Endothelial cell of umbilical vein (primary cell): ENCODE results near the gene MYBPC1. TPM values are rescaled to one million over a fixed set of nuclear protein-coding genes. Genes with fewer than 3 reads are reported as not detected.

Experiments
- BruUV-seq: library from RNA; stranded (reverse); fragments of 400-500 nt; replicated peaks from 2 replicates; lab custom pipeline; 2021; lab: Mats Ljungman, UMichigan
- CTCF ChIA-PET: fragments of 300-600, 350-600 bp; sonication (Branson Sonifier 250); formaldehyde crosslinking; loops from one replicate; lab custom pipeline; 2021; ENCODE audit warnings: antibody characterized with exemption, inconsistent platforms; lab: Charles Lee
- POLR2A ChIA-PET: fragments of 300-600, 350-600 bp; sonication (Branson Sonifier 250); formaldehyde crosslinking; loops from one replicate; lab custom pipeline; 2021; ENCODE audit warnings: antibody characterized with exemption, inconsistent platforms; lab: Charles Lee
- DNase-seq: peaks from one replicate; pipeline ENCODE4 v3.0.0-alpha.2; 2011; ENCODE audit warnings: low read depth, low spot score
- FAIRE-seq: peaks from 2 replicates; lab custom pipeline; 2011; peaks lifted over from hg19 to GRCh38; lab: Jason Lieb, UNC
- H2AFZ ChIP-seq: 2 replicates; pipeline ENCODE4 v1.6.0; 2012; ENCODE audit warnings: low read depth, low read length, control low read depth, inconsistent platforms
- H3K27ac ChIP-seq: 2 replicates; pipeline ENCODE4 v1.5.1; 2011; ENCODE audit warnings: low read depth, mild to moderate bottlenecking, control low read depth, low read length, moderate library complexity; ENCODE audit not compliant: insufficient read depth
- H3K27me3 ChIP-seq, 2 experiments: 2 replicates each; pipeline versions ENCODE4 v1.6.0 to v1.6.1; 2011; ENCODE audit warnings: low read length in 2 of 2, mixed read lengths in 1 of 2; ENCODE audit not compliant: control insufficient read depth in 2 of 2, insufficient read depth in 2 of 2
- H3K36me3 ChIP-seq, 2 experiments: 2 replicates in 1 of 2; 3 replicates in 1 of 2; pipeline ENCODE4 v1.5.1; 2011; ENCODE audit warnings: low read length in 2 of 2, mild to moderate bottlenecking in 1 of 2, moderate library complexity in 1 of 2; ENCODE audit not compliant: control insufficient read depth in 2 of 2, insufficient read depth in 2 of 2; ENCODE audit errors: extremely low read depth in 1 of 2
- H3K4me1 ChIP-seq: 3 replicates; pipeline ENCODE4 v1.5.1; 2011; ENCODE audit warnings: mild to moderate bottlenecking, low read length; ENCODE audit not compliant: control insufficient read depth, insufficient read depth; ENCODE audit errors: extremely low read depth
- H3K4me2 ChIP-seq: 2 replicates; pipeline ENCODE4 v1.6.1; 2011; ENCODE audit warnings: low read length, control low read depth, mixed read lengths; ENCODE audit not compliant: insufficient read depth
- H3K4me3 ChIP-seq, 3 experiments: fragments of 200-600 bp in 1 of 3; sonication (generic), shearing (Covaris generic) in 1 of 3; replicated peaks in 1 of 3; 2 replicates each; pipeline ENCODE4 v1.5.1; 2011 to 2016; ENCODE audit warnings: control low read depth in 3 of 3, low read length in 3 of 3, mild to moderate bottlenecking in 2 of 3, inconsistent platforms in 1 of 3, low read depth in 1 of 3, moderate library complexity in 1 of 3; ENCODE audit not compliant: insufficient read depth in 1 of 3
- H3K79me2 ChIP-seq: 2 replicates; pipeline ENCODE4 v1.6.0; 2012; ENCODE audit warnings: low read length, inconsistent platforms; ENCODE audit not compliant: control insufficient read depth, insufficient read depth
- H3K9ac ChIP-seq: replicated peaks from 2 replicates; pipeline ENCODE3; 2011; ENCODE audit warnings: low read length, control low read depth; ENCODE audit not compliant: insufficient read depth; ENCODE audit errors: extremely low read depth
- H3K9me1 ChIP-seq: replicated peaks from 3 replicates; pipeline ENCODE4 v1.6.0; 2011; ENCODE audit warnings: mild to moderate bottlenecking, low read length; ENCODE audit not compliant: control insufficient read depth, insufficient read depth; ENCODE audit errors: extremely low read depth
- H3K9me3 ChIP-seq: replicated peaks from 2 replicates; pipeline ENCODE4 v1.5.1; 2012; ENCODE audit warnings: low read length, inconsistent platforms; ENCODE audit not compliant: control insufficient read depth, insufficient read depth
- H4K20me1 ChIP-seq: replicated peaks from 2 replicates; pipeline ENCODE3; 2011; ENCODE audit warnings: mild to moderate bottlenecking, low read length; ENCODE audit not compliant: control insufficient read depth, insufficient read depth; ENCODE audit errors: extremely low read depth
- EZH2 ChIP-seq: IDR thresholded peaks from 2 replicates; pipeline ENCODE4 v1.6.1; 2012; ENCODE audit warnings: borderline replicate concordance, low read depth, mild to moderate bottlenecking, moderate library complexity, low read length, inconsistent platforms; ENCODE audit not compliant: severe bottlenecking
- FOS ChIP-seq: IDR thresholded peaks from 2 replicates; pipeline ENCODE4 v1.6.1; 2011; ENCODE audit warnings: mild to moderate bottlenecking, low read length, moderate library complexity, borderline replicate concordance; ENCODE audit not compliant: insufficient read depth
- GATA2 ChIP-seq: IDR thresholded peaks from 2 replicates; pipeline ENCODE4 v1.7.0; 2011; ENCODE audit warnings: low read depth, mild to moderate bottlenecking, moderate library complexity, mixed read lengths, low read length; ENCODE audit not compliant: insufficient read length, insufficient read depth
- JUN ChIP-seq: IDR thresholded peaks from 2 replicates; pipeline ENCODE4 v1.6.1; 2011; ENCODE audit warnings: borderline replicate concordance, low read depth; ENCODE audit not compliant: insufficient read length, insufficient read depth
- MAX ChIP-seq: IDR thresholded peaks from 2 replicates; pipeline ENCODE4 v1.6.1; 2011; ENCODE audit not compliant: insufficient read depth, insufficient read length
- MYC ChIP-seq: IDR thresholded peaks from one replicate; pipeline ENCODE4 v1.6.1; 2011; ENCODE audit warnings: mild to moderate bottlenecking, low read depth, low read length
- POLR2A ChIP-seq: IDR thresholded peaks from 2 replicates; pipeline ENCODE4 v1.6.1; 2012; ENCODE audit warnings: low read depth, mild to moderate bottlenecking, control low read depth, low read length
- POLR2AphosphoS5 ChIP-seq: IDR thresholded peaks from 2 replicates; pipeline ENCODE4 v1.6.1; 2012; ENCODE audit warnings: low read depth, mild to moderate bottlenecking, control low read depth, low read length, moderate library complexity; ENCODE audit not compliant: insufficient read depth
- dilution Hi-C: fragments of 300-500 bp; cut with MboI; formaldehyde crosslinking; loops from one replicate; pipeline ENCODE4 v1.15.0; 2019; ENCODE audit warnings: low sequenced_read_pairs; ENCODE audit not compliant: extremely low pct_ligation_motif_present
- intact Hi-C: fragments of 100-400 bp; cut with micrococcal nuclease; formaldehyde crosslinking; loops from one replicate; pipeline ENCODE4 v1.10.0; 2022
- polyA plus RNA-seq, 4 experiments: library from polyadenylated mRNA; depleted of rRNA in 3 of 4; stranded (reverse) in 3 of 4; unstranded in 1 of 4; fragments of >200 nt; gene quantifications; 2 replicates each; pipeline versions ENCODE4 v1.2.1 to v1.2.3, GENCODE V29; 2011 to 2012; ENCODE audit warnings: missing spikeins in 1 of 4
- total RNA-seq: library from RNA; stranded (reverse); gene quantifications from 2 replicates; pipeline ENCODE4 v1.2.3, GENCODE V29; 2021
- TF ChIP-seq, protein P1 (sequence below), 2 donors: IDR thresholded peaks; 1 replicate in 1 of 2; 2 replicates in 1 of 2; pipeline ENCODE4 v1.5.1; 2011; ENCODE audit warnings: low read length in 2 of 2, mild to moderate bottlenecking in 2 of 2, moderate library complexity in 2 of 2, control low read depth in 1 of 2, inconsistent platforms in 1 of 2, low read depth in 1 of 2; ENCODE audit not compliant: insufficient read depth in 1 of 2; ENCODE audit errors: extremely low read depth in 1 of 2

The MYBPC1 gene
- total and polyA plus RNA-seq, 2 donors (not counting 3 experiments of a cell fraction or from before 2014, with no cell fraction given), result not detected

GRCh38 chr12:101552277-101552676 lies 42.5 kb upstream of the MYBPC1 start:
- Histone ChIP-seq H3K79me2 (no peaks in the 10 kb centered on the region), H3K9me3 (no peaks in the 10 kb centered on the region), H4K20me1 (no peaks in the 10 kb centered on the region), H3K27me3 (no peaks in the 10 kb centered on the region), H3K9me1 (no peaks in the 10 kb centered on the region), H3K36me3 (no peaks in the 10 kb centered on the region), H3K27ac (no peak overlapping the region), H3K4me3 (no peak overlapping the region), H3K4me2 (no peak overlapping the region), H3K4me1 (no peaks in the 10 kb centered on the region), H2AFZ (no peak overlapping the region), H3K9ac (no peak overlapping the region)
- intact Hi-C loops, result no loop called here
- no peak for TF ChIP-seq POLR2A
- TF ChIP-seq, protein P1, sequence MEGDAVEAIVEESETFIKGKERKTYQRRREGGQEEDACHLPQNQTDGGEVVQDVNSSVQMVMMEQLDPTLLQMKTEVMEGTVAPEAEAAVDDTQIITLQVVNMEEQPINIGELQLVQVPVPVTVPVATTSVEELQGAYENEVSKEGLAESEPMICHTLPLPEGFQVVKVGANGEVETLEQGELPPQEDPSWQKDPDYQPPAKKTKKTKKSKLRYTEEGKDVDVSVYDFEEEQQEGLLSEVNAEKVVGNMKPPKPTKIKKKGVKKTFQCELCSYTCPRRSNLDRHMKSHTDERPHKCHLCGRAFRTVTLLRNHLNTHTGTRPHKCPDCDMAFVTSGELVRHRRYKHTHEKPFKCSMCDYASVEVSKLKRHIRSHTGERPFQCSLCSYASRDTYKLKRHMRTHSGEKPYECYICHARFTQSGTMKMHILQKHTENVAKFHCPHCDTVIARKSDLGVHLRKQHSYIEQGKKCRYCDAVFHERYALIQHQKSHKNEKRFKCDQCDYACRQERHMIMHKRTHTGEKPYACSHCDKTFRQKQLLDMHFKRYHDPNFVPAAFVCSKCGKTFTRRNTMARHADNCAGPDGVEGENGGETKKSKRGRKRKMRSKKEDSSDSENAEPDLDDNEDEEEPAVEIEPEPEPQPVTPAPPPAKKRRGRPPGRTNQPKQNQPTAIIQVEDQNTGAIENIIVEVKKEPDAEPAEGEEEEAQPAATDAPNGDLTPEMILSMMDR (IDR thresholded peaks at IDR 0.05; ENCODE audit: extremely low read depth in 1 of 2, insufficient read depth in 1 of 2, low read depth in 1 of 2, low read length in 2 of 2), result no peak
- TF ChIP-seq MAX, result no peak
- TF ChIP-seq JUN, result no peak
- no TSS peak for BruUV-seq
- ChIA-PET CTCF (no interaction called here), POLR2A (no interaction called here)
- DNase-seq, result no peak
- no peak for FAIRE-seq
- dilution Hi-C loops, result no loop called here

GRCh38 chr12:101557094-101557493 lies 37.7 kb upstream of the MYBPC1 start:
- no TSS peak for BruUV-seq
- no peaks in the 10 kb centered on the region for H3K79me2 ChIP-seq
- ChIA-PET POLR2A (no interaction called here), CTCF (no interaction called here)
- H3K9me1 ChIP-seq, result no peaks in the 10 kb centered on the region
- no peaks in the 10 kb centered on the region for H3K27me3 ChIP-seq
- no peaks in the 10 kb centered on the region for H3K9me3 ChIP-seq
- H3K36me3 ChIP-seq, result no peaks in the 10 kb centered on the region
- dilution Hi-C loops, result no loop called here
- FAIRE-seq (no peak), DNase-seq (no peak)
- H3K4me3 ChIP-seq, result no peak overlapping the region
- no peaks in the 10 kb centered on the region for H3K4me1 ChIP-seq
- intact Hi-C loops, result no loop called here
- no peak overlapping the region for H3K4me2 ChIP-seq
- no peak overlapping the region for H2AFZ ChIP-seq
- TF ChIP-seq POLR2A (no peak), FOS (no peak), GATA2 (no peak), JUN (no peak), MAX (no peak), EZH2 (no peak), MYC (no peak), POLR2AphosphoS5 (no peak)
- TF ChIP-seq, protein P1 (IDR thresholded peaks at IDR 0.05; ENCODE audit: extremely low read depth in 1 of 2, insufficient read depth in 1 of 2, low read depth in 1 of 2, low read length in 2 of 2), result no peak
- H4K20me1 ChIP-seq, result no peaks in the 10 kb centered on the region
- H3K9ac ChIP-seq, result no peak overlapping the region
- H3K27ac ChIP-seq, result no peak overlapping the region
